Stimulated activated CD4-positive, alpha-beta T cell treated with anti-CD3 and anti-CD28 coated beads, TNF-alpha, amount 100 ng/mL, for 4 hours (primary cell): Measurements from ENCODE around the gene GTF2A1.
"Not testable (repeated sequence)": the region's sequence is repeated elsewhere in the genome, so short reads cannot be mapped to it uniquely, and the experiment has no call there.

Source experiments
- DNase-seq, 3 experiments: peaks; one replicate each; pipeline ENCODE4 v3.0.0-alpha.2; 2020; ENCODE audit warnings: low read depth in 3 of 3

GTF2A1 gene

DNA sequence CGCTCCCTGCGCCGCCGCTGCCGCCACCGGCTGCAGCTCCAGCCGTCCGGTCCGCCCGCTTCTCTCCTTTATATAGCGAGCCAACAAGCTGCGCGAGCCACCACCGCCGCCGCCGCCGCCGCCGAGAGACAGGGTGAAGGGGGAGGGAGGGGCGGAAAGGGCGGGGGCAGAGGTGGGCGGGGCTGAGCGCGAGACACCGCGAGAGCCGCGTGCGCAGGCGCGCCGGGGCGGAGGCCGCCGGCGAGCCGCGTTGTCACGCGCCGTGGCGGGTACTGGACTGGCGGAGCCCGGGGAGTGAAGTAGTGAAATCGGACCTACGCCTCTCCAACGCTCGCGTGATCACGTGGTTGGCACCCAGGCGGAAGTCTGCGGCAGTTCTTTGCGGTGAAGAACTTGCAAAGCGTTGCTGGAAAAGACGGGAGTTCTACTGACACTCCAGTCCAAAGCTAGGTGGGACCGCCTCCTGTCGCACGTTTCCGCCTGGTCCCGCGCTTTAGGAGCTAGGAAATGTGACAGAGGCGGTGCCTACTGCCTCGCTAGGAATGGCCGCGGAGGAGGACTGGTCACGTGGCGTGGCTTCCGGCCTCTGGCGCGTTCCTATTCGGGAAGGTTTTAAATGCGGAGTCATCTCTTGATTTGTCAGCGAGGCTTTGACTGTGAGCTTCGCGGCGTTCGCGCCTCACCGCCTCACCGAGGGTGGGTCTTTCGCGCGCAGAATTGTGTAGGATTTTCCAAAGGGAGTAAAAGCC lies at the start of gene GTF2A1:
GTF2A1 (minus strand) TSS at position 130 of the 749 bp plus-strand sequence. CDS start 441 bp downstream, outside the sequence.
- DNase-seq, result peak; percentile 84 to 91 (median 88)

DNA sequence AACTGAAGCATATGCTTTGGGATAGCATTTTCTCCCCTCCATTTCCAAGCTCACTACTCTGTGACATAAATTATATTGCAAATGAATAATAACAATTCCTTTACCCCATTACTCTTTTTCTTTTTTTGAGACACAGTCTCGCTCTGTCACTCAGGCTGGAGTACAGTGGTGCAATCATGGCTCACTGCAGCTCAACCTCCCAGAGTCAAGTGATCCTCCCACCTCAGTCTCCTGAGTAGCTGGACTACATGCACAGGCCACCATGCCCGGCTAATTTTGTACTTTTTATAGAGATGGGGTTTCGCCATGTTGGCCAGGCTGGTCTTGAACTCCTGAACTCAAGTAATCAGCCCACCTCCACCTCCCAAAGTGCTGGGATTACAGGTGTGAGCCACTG lies 49.2 kb upstream of the GTF2A1 start:
- DNase-seq, result no peak

DNA sequence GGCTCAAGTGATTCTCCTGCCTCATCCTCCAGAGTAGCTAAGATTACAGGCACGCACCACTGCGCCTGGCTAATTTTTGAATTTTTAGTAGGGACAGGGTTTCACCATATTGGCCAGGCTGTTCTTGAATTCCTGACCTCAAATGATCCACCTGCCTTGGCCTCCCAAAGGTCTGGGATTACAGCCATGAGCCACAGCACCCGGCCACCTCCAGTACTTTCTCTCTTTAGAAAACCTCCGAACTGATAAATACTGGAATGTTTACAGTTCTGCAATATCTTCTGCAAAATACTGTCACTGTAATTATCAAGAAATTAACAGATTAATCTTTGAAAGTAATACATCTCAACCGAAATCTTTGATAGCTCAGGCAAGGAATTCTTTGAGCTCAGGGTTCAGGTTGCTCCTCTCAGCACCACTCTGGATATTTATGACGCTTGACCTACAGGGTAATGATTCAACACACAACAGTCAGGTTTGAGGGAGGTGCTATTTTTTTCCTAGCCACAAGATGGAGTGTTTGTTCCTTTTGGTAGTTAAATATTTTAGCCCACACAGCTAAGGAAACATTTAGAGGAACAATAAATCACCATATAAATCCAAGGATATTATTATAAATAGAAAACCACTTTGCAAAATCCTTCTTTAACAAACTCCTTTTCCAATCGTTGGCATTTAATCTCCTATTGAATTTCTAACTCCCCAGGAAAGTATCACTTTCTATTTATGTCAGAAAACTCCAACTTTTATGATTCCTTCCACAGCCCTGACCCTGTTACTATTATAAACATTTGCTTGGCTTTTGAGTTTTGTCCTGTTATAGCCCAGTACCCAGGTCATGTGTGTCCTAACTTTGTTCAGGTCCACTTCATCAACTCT lies 48.6 kb upstream of the GTF2A1 start:
- peak in 1 of 3 experiments; percentile 4 for DNase-seq

DNA sequence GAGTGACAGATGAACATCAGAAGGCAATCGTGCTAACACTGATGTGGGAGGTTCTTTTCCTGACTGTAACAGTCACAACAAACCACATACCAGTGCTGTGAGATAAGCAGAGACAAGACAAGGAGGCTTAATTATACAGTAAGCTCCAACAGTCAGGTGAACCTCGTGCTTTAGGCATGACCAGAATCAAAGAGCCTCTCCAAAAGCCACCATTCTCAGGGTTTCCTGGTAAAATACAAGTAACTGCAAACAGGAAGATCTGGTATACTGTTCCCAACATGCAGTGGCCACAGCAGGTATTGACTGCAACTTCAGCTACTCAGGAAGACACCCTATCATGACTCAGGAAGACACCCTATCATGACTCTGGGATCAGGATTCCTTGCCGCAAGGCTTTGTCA lies 47.3 kb upstream of the GTF2A1 start:
- no peak for DNase-seq

DNA sequence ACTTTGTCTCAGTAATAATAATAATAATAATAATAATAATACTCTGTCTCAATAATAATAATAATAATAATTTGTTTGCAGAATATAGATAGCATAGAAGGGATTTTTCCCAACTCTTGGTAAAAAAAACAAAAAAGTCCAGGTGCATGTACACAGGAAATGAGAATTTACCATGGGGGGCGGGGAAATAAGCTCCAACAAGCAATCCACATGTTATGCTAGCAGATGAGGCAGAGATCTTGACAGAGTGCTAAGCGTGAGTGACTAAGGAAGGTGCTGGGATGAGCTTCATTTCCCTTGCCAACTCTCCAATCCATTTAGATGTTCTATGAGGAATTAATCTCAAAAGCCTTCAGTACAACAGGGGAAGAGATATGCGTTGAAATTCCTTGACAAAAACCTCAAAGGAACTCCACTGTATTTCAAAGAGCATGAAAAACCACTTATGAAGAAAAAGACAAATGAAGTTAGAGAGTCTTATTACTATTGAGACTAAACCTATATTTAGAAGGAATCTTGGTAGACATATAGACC lies 44.9 kb upstream of the GTF2A1 start:
- DNase-seq, result no peak

DNA sequence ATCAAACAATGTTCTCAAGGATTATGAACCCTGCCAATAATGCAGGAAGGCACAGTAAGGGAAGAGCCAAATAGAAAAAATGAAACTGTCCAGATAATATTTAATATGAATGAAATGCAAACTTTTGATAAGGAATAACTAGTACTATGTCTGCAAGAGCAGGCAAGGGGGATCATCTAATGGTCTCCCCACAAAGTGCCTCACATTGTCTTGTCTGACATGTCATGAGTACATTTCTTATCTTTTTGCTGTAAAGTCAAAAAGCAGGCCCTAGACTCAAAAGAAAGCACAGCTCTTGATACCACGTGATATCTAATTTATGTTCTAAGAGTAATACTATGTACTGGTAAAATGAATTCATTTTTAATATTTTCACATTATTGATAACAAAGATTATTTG lies 43.9 kb upstream of the GTF2A1 start:
- DNase-seq, result no peak

DNA sequence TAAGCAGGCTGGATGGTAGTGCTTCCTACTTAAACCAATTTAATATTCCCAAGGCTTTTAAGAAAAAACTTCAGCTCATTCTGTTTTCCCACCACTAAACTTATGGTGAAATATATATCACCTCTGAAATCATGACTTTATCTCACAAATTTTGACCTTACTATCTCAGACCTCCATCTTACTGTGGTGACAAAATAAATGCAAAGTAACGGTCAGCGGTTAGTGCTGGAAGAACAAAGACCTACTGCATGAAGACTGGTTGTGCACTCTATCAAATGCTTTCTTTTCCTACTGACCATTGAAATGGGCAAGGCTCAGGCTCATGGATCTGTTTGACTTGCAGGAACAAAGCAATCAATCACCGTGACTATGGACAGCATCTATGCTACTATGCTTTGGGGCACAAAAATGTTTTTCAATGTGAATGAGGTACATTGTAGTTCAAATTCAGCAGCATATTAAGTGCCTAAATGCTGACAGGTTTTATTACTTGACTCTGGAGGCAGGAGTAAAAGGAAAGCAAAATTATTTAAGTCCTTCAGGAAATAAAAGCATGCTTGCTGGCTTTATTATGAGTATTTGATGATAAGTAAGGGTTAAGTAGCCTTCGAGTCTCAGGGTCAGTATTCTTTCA lies 43.1 kb upstream of the GTF2A1 start:
- DNase-seq, result no peak

DNA sequence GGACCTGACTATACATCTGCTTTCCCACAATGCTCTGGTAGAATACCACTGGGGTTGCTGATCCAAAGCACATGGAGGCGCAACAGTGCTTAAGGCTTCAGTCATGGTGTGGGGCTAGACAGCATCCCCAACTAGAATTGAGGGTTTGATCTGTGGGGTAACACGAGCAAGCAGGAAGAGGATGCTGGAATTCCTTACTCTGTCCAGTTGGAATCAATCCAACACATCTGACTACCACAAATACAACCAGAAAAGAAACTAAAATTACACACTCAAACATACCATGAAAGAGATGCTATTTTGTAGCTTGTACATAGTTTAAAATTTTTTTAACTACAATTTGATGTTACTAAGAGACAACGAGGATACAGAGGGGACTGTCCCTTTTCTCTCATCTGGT lies 40.4 kb upstream of the GTF2A1 start:
- no peak for DNase-seq

DNA sequence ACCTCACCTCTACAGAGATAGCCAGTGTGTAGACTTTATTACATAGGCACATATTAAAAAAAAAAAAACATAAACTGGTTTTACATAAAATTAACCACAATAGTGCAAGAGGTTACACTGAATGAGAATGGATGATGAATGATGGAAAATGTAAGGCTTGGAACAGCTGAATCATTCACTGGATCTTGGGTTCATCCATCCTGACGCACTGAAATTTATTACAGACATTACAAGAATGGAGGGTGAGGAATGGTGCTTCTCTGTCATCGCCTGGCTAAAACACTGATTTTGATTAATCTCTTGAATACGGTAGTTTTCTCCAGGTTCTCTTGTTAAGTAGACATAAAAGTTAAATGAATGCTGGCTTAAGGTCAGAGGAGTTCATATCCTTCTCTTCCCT lies 40.0 kb upstream of the GTF2A1 start:
- no peak for DNase-seq

DNA sequence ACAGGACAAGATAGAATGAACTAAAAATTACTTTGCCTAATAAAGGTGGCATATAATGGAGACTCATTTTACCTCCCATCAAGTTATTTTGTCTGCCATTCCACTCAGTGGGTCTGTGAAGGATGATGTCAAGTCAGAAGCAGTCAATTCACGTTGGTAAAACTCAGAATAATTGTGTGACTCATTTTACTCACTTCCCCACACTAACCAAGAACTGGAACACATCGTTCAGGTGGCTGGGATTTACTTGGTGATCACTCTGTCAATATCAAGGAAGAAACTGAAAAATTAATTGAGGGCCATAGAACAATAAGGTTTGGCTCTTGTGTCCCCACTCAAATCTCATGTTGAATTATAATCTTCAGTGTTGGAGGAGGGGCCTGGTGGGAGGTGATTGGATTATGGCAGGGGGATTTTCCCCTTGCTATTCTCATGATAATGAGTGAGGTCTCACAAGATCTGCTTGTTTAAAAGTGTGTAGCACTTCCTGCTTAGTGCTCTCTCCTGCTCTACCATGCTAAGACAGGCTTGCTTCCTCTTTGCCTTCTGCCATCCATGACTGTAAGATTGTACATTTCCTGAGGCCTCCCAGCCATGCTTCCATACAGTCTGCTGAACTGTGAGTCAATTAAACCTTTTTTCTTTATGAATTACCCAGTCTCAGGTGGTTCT lies 35.7 kb upstream of the GTF2A1 start:
- no peak for DNase-seq

DNA sequence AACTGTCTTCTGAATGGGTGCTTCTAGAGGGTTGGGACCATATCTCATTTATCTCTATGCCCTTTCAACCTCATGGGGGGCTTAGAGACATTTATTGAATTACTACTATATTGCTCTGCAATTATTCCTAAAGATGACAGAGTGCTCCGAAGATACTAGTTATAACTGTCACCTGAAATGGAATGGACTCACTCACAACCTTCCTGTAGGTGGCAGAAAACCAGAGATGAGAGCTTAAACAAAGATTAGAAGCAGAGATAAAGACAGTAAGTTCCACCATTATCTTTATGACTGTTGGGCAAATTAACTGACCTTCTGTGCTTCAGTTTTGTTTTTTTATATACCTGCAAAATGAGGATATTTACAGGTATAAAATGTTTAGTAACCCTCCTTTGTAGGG lies 31.5 kb upstream of the GTF2A1 start:
- no peak for DNase-seq

DNA sequence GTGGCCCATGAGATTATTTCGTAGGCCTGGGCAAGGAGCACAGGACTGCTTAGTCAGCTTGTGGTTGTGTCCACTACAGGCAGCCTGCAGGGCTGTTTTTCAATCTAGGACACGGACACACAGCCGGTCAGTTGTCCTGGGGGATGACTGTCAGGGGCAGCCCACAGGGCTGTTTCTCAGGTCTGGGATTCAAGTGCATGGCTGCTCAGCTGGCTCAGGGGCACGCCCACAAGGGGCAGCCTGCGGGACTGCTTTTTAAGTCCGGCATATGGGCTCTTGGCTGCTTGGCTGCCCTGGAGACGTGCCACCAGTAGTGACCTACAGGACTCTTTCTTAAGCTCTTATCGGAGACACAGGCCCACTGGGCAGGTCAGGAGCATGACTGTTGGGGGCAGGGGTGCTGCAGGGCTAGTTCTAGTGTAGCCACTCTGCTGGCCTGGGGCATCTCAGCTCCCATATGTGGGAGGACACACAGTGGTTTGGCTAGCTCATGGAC lies 26.6 kb upstream of the GTF2A1 start:
- no peak for DNase-seq

DNA sequence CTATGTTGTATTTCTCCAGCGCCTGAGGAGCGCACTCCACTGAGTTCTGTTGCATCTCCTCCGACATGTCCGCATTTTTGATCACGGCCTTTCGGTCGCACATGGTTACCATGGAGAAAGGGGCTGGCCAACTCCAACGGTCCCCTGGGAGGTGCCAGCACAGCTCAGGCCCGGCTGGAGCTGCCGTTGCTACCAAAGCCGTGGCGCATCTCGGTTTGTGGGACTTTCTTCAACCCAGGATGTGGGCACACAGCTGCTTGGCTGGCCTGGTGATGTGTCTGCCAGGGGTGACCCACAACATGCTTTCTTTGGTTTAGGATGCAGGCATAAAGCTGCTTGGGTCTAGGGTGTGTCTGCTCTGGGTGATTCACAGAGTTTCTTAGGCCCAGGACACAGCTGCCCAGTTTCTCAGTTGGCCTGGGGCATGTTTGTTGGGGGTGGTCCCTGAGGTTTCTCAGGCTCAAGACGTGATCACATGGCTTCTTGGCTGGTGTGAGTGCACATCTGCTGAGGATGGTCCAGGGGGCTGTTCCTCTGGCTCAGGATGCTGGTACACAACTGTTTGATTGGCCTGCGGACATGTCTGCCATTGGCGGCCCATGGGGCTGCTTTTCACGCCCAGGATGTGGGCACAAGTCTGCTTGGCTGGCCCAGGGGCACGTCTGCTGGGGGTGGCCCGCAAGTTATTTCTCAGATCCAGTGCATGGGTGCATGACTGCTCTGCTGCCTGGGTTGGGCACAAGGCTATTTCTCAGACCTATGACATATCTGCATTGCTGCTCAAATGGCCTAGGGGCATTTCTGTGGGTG lies 25.9 kb upstream of the GTF2A1 start:
- no peak for DNase-seq

DNA sequence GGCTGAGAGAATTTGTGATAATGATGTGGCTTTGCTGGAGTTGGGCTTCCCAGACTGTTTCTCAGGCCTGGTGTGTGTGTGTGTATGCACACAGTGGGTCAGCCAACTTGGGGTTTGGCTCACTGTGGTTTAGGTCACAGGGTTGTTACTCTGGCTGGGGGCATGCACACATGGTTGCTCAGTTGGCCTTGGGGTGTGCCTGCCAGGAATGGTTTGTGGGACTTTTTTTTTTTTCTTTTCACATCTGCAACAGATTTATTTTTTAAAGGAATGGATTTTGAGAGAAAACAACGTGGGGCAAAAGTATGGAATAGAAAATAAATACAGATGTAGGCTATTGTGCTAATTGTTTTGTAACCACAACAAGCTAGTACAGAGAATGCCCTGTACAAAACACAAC lies 25.0 kb upstream of the GTF2A1 start:
- no peak for DNase-seq

DNA sequence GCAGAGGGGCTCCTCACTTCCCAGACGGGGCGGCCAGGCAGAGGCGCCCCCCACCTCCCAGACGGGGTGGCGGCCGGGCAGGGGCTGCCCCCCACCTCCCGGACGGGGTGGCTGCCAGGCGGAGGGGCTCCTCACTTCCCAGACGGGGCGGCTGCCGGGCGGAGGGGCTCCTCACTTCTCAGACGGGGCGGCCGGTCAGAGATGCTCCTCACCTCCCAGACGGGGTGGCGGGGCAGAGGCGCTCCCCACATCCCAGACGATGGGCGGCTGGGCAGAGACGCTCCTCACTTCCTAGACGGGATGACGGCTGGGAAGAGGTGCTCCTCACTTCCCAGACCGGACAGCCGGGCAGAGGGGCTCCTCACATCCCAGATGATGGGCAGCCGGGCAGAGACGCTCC lies 23.7 kb upstream of the GTF2A1 start:
- not testable (repeated sequence) for DNase-seq

DNA sequence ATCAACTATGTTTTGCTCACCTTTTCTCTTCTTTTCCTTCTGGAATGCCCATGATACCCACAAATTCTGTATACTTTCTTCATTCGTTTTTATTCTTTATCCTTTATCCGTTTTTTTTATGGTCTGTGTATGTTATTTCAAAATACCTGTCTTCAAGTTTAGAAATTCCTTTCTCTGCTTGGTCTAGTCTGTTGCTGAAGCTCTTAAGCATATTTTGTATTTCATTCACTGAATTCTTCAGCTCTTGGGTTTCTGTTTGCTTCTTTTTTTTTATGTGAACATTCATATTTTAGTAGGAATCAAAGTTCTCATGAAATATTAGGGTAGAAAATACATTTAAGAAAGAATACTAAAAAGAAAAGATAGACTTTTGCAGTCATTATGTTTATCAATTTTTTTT lies 22.7 kb upstream of the GTF2A1 start:
- no peak for DNase-seq

DNA sequence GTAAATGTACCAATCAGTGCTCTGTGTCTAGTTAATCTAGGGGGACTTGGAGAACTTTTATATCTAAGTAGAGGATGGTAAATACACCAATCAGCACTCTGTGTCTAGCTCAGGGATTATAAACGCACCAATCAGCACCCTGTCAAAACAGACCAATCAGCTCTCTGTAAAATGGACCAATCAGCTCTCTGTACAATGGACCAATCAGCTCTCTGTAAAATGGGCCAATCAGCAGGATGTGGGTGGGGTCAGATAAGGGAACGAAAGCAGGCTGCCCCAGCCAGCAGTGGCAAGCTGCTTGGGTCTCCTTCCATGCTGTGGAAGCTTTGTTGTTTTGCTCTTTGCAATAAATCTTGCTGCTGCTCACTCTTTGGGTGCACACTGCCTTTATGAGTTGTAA lies 16.1 kb upstream of the GTF2A1 start:
- DNase-seq, result not testable (repeated sequence)

DNA sequence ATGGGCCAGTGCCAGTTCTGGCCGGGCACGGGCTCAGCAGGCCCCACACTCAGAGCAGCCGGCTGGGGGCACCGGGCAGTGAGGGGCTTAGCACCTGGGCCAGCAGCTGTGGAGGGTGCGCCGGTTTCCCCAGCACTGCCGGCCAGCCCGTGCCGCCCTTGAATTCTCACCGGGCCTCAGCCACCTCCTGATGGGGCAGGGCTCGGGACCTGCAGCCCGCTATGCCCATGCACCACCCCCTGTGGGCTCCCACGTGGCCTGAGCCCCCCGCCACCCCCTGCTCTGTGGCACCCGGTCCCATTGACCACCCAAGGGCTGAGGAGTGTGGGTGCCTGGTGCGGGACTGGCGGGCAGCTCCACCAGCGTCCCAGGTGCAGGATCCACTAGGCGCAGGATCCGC lies 15.4 kb upstream of the GTF2A1 start:
- no peak for DNase-seq

DNA sequence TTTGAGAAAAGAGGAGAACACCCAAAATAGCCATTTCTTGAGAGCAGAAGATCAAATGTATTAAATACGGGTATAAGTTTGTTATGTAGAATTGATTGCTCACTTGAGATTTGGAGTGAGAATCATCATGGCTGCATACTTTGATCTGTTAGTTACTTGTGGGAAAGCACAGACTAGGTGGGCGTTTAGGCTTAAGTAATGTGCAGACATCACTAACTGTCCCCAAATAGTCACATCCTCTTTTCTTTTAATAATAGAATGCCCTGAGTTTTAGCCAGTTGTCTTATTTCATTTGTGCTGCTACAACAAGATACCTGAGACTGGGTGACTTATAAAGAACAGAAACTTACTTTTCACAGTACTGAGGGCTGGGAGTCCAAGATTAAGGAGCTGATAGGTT lies 14.3 kb upstream of the GTF2A1 start:
- no peak for DNase-seq

DNA sequence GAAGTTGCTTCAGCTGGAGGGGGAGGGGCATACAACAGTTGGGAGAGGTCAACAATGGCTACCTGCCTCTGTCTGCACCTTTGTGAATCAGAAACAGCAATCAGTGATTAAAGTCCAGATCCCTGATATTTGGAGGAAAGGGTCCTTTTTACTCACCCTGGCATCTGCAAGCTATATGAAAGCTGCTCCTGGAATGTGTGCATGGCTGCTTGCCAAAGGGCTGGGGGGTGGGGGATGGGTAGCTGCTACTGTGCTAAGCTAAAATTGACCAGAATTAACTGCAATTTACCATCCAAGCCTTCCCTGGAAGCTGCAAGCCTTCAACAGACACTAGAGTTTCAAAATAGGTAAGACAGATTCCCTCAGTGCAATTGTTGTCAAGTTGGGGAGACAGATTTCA lies 13.5 kb upstream of the GTF2A1 start:
- DNase-seq, result no peak

DNA sequence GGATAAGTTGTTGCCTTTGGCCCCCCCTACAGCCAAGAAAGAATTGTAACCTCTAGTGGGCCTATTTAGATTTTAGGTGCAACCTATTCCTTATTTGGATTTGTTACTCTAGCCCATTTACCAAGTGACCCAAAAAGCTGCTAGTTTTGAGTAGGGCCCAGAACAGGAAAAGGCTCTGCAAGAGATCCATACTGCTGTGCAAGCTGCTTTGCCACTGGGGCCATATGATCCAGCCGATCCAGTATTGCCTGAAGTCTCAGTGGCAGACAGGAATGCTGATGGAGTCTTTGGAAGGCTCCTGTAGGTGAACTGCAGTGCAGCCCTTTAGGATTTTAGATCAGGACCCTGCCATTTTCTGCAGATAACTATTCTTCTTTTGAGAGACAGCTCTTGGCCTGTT lies 12.9 kb upstream of the GTF2A1 start:
- DNase-seq, result no peak
